HG03139 (cell line): ENCODE results near the gene OGT.
A peak's percentile ranks its signal among the peaks of the same experiment; 100 is the strongest.
"Not testable (repeated sequence)": the region's sequence is repeated elsewhere in the genome, so short reads cannot be mapped to it uniquely, and the experiment has no call there.

ENCODE experiments used
- ATAC-seq: cut with Tn5 transposase; IDR thresholded peaks from one replicate; pipeline ENCODE4 v1.9.1; 2021; ENCODE audit not compliant: unreplicated experiment

Gene OGT

GRCh38 chrX:71579990-71580380, 47.1 kb downstream of the OGT start:
- ATAC-seq = no peak

DNA sequence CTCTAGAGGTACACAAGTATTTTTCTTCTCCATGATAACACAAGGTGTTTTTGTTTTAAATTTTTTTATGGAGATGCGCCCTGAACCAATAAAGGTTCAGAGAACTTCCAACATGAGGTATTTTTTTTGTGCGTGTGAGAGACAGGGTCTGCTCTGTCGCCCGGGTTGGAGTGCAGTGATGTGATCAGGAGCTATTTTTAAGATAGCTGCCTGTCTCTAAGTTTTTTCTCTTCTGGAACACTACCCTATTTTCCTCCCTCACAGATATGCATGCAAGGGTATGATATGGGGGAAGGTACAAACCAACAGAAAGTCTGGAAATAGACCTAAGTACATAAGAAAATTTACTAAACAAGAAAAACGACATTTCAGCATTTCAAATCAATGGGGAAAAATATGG, 48.3 kb downstream of the OGT start:
- ATAC-seq = no peak

DNA sequence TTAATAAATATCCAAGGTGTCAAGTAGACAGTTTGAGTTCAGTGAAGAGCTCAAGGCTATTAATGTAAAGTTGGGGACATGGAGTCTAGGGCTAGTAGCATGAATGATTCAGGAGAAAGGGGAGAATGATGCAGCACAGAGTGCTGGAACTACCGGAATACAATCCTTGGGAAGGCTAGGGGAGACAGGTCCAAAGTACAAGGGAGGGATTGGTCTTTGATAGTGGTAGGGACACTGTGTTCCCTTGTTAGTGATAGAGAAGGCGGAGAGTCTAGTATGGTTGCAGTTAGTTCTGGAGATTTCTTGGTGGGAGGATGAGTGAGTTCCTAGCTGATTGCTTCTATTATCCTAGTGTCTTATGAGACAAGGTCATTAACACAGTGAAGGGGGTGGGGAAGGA, 54.0 kb downstream of the OGT start:
- ATAC-seq = no peak

GRCh38 chrX:71593210-71593609, 60.3 kb downstream of the OGT start:
- not testable (repeated sequence) for ATAC-seq

GRCh38 chrX:71599965-71600364, 67.1 kb downstream of the OGT start:
- no peak for ATAC-seq

GRCh38 chrX:71603618-71604017, 70.7 kb downstream of the OGT start:
- no peak for ATAC-seq

DNA sequence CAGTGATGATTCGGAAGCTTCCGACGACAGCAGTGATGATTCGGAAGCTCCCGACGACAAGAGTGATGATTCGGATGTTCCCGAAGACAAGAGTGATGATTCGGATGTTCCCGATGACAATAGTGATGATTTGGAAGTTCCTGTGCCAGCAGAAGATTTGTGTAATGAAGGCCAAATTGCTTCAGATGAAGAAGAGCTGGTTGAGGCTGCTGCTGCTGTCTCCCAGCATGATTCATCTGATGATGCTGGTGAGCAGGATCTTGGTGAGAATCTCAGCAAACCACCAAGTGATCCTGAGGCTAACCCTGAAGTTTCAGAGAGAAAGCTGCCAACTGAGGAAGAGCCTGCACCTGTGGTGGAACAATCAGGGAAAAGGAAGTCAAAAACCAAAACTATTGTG, 71.2 kb downstream of the OGT start:
- ATAC-seq = no peak

DNA sequence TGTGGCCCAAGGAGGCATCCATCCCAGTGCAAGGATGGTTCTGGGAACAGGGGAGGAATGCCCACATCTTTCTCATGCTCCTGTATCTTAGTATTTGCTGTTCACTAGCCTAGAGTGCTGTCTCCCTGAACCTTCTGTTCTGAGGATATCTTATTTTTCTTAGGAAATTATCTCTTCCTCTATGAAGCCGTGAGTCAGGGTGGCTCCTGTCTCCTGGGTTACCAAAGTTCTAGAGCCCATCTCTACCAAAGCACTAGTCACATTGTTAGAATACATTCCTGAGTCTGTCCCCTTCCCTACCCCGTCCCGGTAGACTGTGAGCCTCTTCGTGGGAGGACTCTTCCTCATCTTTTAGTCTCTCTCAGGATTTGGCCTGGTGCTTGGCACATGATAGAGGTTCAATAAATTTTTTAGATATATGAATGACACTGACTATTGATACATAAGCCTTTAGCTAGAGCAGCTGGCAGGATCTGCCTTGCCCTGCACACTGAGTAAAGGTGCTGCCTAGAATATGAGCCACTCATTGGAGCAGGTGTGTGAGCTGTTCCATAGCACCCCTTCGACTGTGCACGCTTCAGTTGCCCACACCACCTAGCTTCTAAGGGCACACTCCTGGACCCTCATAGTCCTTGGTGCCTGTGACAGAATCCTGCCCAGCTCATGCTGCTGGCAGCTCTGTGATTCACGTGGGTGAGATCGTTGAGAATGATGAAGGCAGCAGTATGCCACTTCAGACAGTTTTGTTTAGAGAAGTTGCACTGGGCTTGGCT, 72.1 kb downstream of the OGT start:
- no peak for ATAC-seq

DNA sequence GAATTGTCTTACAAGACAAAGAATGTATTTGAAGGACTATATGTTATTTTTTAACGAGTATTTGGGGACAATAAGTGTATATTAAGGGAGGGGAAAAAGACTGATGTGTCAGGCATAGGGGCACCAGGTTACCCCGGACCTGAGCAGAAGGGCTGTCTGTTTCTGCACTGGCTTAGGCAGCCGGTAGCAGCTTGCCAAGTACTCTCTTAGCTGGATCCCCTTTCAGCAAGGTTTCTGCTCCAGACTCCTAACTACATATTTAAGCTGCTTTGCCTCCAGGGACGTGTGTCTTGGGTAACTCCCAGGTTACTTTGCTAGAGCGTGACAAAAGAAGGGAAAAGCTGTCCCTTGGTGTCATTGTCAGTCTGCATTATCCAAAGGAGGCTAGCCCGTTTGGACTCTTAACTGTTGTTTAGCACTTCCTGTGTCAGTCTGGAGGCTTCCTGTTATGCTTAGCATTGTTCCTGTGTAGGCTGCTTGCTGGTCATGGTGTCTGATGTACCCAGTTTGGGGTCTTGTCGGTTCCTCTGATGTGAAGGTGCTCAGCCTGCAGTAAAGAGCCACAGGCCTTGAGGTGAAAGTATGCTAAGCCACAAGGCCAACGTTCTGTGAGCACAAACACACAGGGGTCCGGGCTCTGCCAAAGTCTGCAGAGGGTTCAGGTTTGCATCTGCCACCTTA, 73.8 kb downstream of the OGT start:
- no peak for ATAC-seq

DNA sequence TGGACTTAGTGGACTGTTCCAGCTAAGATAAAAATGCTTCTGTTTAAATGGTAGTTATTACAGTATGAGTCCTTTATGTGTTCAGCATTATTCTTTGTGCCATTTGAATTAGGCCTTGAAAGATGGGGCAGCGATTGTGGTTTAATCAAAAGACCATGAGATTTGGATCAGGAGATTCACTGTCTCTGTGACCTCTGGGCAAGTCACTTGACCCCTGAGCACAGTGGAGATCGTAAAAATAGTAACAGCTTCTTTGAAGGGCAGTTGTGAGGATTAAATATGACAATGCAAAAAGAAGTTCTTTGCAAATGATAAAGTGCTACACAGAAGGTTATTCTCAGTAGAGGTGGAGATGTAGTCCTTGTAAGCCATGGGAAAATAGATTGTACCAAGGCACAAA, 74.6 kb downstream of the OGT start:
- ATAC-seq = no peak

DNA sequence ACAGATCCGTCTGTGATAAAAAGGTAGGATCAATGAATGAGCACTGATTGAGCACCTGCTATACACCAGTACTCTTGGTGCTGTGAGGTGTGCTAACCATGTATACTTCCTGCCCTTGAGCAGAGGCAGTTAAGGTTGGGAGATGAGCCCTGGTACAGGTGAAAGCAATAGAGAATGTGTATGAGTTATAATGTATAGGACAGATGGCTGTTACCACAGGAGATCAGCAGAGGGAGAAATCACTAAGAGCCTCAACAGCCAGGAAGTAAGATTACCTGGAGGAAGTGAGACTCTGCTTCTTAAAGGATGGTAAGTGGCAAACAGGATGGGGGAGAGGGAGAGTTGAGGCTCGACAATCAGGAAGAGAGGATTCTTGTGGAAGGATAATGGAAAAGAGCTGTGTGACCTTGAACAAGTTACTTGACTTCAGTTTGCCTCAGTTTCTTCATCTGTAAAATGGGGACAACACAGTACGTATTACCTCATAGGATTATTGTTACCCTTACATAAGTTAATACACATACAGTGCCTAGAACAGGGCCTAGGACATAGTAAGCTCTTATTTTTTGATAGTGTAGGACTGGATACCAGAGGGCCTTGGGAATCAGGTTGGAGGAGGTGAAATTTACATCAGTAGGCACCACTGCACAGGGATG, 76.3 kb downstream of the OGT start:
- no peak for ATAC-seq

GRCh38 chrX:71611736-71612135, 78.8 kb downstream of the OGT start:
- not testable (repeated sequence) for ATAC-seq

GRCh38 chrX:71612256-71612655, 79.4 kb downstream of the OGT start:
- no peak for ATAC-seq

- ATAC-seq = no peak
Observed at GRCh38 chrX:71615056-71615455, 82.2 kb downstream of the OGT start.

GRCh38 chrX:71615954-71616353, 83.0 kb downstream of the OGT start:
- no peak for ATAC-seq

GRCh38 chrX:71616672-71617529, 84.0 kb downstream of the OGT start:
- no peak for ATAC-seq

DNA sequence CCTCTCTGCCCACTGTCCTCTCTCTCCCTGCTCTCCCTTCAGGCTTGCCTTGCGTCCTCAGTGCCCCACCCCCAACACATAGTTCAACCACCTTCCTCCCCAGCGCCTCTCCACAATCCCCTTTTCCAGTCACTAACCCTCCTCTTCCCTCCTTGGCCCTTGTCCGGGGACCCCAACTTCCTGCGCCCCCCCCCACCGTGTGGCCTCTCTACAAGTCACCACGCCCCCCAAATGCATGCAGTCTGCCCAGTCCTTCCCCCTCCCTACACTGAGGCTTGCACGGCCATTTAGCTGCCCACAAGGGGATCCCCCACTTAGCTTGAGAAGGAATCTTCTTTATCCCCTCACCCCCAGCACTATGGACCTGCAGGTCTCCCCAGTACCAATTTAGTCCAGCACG, 84.8 kb downstream of the OGT start:
- ATAC-seq = no peak

DNA sequence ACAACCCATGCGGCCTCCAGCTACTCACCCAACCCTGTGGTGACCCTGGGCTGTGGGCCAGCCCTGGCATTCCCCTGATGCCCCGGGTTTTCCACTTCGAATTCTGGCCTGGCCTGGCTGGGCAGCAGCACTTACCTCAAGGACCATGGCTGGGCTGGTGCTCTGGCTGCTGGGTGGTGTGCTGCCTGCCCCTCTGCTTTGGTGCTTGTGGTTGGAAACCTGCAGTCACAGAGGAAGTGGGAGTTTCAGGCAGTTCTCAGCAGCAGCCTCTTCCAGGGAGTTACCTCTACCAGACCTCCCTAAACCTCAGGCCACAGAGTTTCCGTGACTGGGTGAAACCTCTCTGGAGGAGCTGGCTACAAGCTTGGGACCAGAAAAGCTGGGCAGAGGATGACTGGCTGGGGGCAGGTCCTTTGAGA, 85.4 kb downstream of the OGT start, which contains the start of gene CXCR3:
Gene CXCR3, minus strand, starts transcription at position 209 of the 419 bp plus-strand sequence. Its CDS starts 62 bp downstream, at position 147.
- peak; percentile 51 for ATAC-seq

GRCh38 chrX:71618787-71619186, 85.9 kb downstream of the OGT start:
- ATAC-seq = no peak

GRCh38 chrX:71619193-71619592, 86.3 kb downstream of the OGT start:
- no peak for ATAC-seq

DNA sequence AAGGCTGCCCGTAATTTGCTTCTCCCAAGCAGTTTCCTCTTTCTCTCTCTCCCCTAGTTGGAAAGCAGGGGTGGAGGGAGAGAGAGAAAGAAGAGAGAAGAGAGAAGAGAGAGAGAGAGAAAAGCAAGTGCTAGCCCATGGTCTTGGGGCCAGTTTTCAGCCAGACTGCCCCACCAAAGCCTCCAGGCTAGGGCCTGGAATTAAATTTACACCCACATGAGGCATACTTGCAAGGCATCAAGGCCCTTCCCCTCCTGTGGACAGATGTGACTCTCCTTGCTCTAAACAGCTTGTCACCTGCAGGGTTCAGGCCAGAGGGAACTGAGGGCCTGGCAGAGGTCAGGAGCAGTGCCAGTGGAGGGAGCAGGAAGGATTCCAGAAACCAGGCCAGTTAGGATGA, 87.1 kb downstream of the OGT start:
- ATAC-seq = no peak
